ENCODE measurements around the gene PIP4P1.

Gene PIP4P1

DNA sequence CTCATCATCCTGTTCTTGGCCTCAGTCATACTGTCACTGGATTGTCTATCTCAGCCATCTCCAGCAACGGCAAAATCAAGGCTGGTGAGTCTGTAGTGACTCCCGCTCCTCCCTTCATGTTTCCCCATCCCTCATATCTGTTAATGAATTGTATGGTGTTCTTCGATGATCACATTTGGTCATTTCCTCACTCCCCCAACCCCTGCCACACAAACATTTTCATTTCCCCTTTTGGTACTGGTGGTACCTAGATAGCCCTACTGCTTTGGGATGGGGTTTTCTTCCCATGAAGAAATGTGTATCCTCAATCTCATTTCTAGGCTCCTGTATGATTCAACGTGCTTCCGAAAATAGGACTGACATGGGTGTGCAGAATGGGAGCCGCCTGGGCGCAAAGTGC is 22.6 kb downstream of the PIP4P1 start:
- DNase-seq (ENCODE audit: low read depth in 1 of 2, low spot score in 1 of 2) = no peak

DNA sequence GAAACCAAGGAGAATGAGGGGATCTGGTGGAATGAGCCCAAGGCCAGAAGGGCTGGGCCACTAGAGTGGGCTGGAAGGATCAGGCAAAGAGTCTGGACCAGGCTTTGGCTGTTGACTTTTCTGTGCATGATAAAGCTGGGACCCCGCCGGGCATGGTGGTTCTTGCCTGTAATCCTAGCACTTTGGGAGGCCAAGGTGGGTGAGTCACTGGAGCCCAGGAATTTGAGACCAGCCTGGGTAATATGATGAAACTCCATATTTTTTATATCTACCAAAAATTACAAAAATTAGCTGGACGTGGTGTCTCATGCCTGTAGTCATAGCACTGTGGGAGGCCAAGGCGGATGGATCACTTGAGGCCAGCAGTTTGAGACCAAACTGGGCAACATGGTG is 24.9 kb downstream of the PIP4P1 start:
- no peak for DNase-seq (ENCODE audit: low read depth in 1 of 2, low spot score in 1 of 2)

DNA sequence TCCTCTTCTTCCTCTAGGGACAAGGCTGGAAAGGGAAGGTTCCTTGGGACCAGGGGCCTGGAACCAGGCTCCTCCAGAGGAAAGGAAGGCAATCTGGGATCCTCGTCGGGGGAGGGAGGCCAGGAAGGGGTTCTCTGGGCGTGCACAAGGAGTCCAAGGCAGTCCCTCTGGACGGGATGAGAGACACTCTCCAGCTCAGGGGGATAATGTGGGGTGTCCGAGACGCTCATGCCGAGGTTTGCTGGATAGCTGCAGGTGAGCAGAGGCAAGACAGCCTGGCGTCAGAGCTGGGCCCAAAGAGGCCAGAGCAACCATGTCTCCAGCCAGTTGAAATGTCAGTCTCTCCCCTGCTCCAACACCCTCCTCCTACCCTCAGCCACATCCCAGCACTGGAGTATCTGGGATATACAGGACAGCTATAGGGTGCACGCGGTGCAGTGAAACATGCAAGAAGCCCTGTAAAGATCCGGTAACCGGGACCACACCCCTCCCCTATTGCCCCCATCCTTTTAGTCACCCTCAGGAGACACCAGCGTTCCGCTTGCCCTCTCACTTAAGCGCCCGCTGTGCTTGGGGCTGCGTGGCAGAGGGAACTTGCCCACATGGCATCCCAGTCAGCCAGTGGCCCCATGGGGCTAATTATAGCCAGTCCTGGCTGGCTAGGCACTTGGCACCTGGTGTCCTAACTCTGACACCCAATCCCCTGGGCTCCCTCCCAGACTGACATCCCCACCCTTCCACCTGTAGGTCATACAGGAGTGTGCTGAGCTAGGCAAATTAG is 25.5 kb downstream of the PIP4P1 start, which contains the start of gene KLHL33:
Gene KLHL33, minus strand, starts transcription at position 585 of the 781 bp plus-strand sequence. Its CDS starts 355 bp downstream, at position 230.
- no peak for DNase-seq (ENCODE audit: low read depth in 1 of 2, low spot score in 1 of 2)

DNA sequence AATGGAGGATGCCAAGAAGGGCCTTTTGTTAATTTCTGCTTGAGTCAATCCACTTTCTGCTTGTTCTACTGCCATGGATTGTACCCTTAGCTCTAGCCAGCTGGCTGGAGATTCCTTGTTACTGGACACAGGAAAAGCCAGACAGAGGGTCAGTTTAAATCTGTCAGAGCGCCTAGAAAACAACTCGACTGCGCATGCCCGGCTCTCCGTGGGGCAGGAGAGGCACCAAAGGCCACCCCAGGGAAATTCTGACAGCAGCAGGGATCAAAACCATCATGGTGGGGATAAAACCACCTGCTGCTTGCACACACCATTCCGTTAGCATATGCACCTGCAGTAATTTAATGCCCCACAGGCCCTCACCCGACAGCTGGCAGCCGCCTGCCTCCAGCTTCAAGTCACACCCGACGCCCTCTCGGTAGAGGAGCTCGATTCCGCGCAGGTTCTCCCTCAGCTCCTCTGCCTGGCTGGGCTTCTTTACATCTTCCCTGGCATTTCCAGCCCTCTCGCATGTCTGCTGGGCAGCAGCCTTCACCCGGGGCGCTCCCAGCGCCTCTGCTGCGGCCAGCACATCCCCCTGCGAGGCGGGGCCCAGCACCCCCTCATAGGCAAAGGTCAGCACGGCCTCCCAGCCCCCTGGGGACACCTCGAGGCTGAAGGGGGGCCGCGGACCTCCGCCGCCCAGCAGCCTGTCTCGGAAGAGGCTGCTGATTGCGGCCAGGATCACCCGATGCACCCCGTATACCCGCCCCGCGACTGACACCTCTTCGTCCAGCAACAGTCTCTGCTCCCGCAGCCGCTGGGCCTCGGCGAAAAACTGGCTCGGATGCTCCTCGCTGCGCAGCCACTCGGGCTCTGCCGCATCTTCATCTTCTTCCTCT is 26.3 kb downstream of the PIP4P1 start:
- no peak for DNase-seq (ENCODE audit: low read depth in 1 of 2, low spot score in 1 of 2)

DNA sequence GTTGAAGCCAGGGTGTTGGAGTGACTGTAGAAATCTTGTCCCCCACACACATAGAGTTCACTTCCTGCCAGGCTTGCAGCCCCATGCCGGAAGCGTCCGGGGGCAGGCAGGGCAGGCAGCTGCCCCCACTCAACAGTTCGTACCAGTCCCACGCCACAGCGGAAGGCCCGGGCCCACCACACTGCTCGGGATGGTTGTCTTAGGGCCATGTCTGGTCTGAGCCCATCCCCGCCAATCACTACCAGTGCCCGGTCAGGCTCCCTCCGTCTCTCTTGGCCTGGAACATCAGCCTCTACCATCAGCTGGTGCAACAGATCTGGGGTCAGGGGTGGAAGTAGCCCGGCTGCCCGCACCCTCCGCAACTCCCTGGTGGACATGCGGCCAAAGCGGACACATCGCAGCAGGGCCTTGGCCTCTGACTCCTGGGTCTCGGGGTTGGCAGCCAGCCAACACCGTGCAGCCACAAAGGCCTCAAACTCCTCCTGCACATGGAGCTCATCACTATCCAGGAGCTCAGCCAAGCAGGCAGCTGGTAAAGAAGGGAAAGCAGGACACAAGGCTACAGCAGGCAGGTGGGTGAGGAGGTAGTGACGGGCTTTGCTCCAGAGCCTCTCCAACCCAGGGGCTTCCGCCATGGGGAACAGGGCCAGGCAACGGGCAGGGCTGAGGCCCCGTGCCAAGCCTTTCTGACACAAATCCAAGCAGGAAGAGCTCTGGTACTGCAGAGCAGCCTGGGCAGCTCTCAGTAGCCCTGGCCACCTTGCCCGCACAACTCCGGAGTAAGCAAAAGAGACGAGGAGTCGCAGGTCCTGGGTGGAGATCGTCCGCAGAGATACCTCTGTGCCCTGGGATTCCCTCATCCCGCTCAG is 31.2 kb downstream of the PIP4P1 start:
- no peak for DNase-seq (ENCODE audit: low read depth in 1 of 2, low spot score in 1 of 2)

DNA sequence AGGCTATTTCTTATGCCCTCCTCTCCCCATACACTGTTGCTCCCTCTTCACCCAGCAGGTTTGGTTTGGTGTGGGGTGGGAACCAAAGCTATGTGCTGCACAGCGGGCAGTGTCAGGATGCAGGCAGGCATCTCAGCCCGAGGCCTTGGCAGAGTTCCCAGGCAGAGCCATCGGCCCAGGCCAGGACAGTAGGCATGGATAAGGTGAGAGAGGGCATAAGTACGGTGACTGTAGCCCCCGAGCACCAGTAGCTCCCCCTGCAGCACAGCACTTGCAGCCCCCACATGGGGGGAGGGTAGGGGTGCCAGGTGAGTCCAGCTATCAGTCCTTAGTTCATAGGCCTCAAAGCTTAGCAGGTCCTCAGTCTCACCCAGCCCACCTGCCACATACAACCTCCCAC is 32.4 kb downstream of the PIP4P1 start:
- no peak for DNase-seq (ENCODE audit: low read depth in 1 of 2, low spot score in 1 of 2)

DNA sequence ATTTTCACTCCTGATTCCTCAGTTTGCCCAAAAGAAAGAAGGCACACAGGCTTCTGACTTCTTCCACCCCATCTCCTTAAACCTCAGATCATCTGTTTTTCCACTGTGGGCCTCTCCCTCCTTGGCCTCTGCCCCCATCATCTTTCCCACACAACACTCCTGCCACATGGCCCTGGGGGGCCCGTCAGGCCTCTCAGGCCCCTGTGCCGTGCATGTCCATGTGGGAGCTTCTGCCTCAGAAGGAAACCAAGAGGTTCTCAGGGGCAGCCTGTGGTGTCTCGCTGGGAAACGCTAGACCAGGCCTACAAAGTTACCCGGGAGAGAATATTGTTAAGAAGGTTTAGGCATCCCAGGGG is 33.2 kb downstream of the PIP4P1 start:
- no peak for DNase-seq (ENCODE audit: low read depth in 1 of 2, low spot score in 1 of 2)

DNA sequence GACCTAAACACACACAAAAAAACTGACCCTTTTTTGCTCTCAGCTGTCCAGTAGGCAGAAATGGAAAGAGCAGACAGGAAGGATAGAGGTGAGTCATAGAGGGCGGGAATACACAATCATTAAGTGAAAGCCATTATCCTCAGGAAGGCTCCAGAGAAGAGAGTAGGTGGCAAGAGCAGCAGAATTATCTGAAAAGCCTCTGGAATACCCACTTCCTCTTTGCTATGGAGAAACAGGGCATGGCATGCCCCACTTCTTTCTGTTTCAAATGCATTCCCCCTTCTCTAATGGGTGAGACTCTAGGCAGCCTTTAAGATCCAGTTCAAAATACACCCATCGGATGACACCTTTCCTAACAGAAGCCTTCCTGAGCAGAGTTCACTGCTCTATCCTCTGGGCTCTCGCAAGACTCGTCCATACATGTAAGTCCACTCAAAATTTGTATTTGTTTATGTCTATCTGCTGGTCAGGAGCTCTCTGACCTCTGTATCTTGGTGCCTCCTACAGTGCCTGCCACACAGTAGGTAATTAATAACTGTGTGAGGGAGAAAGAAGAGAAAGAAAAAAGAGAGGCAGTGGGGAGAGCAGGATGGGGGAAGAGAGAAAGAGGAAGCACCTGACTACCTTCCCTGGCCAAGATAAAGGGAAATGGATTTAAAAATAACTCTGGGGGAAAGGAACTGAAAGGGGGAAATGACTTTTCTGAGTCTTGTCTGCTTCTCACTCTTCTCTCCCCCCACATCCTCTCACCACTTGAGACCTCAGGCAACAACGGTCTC is 33.8 kb downstream of the PIP4P1 start:
- no peak for DNase-seq (ENCODE audit: low read depth in 1 of 2, low spot score in 1 of 2)

DNA sequence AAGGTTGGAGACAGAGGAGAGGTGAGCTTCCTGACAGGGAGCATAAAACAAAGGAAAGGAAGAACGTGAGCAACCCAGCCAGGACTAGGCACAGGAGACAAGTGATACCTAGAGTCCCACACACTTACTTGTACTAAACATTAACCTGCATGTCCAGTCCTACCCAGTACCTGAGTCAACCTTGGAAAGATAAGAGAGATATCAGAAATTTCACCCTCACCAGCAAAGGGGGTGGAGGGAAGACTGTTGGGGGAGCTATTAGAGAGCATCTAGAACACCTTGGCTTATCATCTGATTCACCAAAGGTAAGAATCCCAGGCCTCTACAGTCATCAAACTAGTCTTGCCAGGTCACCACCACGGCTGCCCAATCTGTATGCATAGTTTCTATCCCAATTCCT is 36.4 kb downstream of the PIP4P1 start:
- no peak for DNase-seq (ENCODE audit: low read depth in 1 of 2, low spot score in 1 of 2)

DNA sequence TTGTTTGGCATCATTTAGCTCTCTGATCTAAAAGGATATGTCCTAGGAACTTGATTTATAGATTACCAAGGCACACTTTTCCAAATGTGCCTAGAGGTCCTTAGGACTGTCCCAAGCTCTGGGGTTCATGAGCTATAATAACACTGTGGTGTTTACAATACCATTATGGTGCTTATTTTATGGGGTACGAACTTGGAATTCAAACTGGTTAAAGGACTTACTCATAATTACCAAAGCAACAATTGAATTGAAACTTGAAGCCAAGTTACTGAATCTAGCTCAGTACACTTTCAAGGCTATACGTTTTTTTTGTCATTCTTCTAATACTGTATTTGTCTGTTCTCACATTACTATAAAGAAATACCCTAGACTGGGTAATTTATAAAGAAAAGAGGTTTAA is 38.3 kb downstream of the PIP4P1 start:
- DNase-seq (ENCODE audit: low read depth in 1 of 2, low spot score in 1 of 2) = no peak

DNA sequence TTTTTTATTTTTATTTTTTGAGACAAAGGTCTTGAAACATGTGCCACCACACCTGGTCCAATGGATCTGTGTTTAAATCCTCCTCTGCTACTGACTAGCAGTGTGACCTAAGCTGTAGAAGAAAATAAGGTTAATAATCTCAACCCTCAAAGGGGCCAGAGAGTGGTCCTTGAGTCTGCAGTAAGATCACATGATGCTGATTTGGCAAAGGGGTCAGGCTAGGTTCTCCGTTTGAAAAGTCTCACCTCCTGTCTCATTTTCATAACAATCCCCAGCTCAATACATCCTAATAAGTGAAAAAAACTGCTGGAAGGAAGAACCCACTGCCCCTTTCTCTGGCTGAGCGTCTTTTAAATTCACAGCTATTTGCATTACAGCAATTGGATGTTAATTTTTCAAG is 40.0 kb downstream of the PIP4P1 start:
- DNase-seq (ENCODE audit: low read depth in 1 of 2, low spot score in 1 of 2) = no peak

DNA sequence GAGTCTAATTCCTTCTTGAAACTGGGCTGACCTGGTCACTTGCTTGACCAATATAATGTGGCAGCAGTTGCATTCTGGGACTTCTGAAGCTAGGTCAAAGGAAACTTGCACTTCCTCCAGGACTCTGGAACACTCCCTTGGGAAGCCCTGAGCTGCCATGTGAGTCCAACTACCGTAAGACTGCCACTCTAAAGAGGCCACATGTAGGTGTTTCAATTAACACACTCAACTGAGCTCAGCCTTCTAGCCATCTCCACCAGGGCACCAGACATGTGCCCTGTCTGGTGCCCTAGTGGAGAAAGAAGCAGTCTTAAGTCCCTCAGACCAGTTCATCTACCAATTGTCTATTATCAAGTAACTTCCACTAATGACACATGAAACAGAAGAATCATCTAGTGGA is 41.8 kb downstream of the PIP4P1 start:
- no peak for DNase-seq (ENCODE audit: low read depth in 1 of 2, low spot score in 1 of 2)

DNA sequence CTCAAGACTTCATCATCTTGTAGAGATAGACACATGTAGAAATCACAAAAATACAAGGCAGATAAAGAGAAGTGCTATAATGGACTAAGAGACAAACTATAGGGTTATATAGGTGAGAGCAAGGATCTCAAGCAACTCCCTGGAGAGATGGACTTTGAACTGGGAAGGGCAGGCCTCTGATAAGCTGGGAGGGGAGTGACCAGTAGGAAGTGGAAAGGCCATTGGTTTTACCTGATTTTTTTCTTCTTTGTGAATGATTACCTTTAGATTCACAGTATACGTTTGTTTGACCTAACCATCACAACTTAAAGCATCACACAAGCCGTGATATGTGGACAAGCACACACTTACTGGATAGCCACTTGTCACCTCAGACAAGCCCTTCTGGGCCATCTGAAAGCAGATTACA is 42.7 kb downstream of the PIP4P1 start:
- DNase-seq (ENCODE audit: low read depth in 1 of 2, low spot score in 1 of 2) = no peak

DNA sequence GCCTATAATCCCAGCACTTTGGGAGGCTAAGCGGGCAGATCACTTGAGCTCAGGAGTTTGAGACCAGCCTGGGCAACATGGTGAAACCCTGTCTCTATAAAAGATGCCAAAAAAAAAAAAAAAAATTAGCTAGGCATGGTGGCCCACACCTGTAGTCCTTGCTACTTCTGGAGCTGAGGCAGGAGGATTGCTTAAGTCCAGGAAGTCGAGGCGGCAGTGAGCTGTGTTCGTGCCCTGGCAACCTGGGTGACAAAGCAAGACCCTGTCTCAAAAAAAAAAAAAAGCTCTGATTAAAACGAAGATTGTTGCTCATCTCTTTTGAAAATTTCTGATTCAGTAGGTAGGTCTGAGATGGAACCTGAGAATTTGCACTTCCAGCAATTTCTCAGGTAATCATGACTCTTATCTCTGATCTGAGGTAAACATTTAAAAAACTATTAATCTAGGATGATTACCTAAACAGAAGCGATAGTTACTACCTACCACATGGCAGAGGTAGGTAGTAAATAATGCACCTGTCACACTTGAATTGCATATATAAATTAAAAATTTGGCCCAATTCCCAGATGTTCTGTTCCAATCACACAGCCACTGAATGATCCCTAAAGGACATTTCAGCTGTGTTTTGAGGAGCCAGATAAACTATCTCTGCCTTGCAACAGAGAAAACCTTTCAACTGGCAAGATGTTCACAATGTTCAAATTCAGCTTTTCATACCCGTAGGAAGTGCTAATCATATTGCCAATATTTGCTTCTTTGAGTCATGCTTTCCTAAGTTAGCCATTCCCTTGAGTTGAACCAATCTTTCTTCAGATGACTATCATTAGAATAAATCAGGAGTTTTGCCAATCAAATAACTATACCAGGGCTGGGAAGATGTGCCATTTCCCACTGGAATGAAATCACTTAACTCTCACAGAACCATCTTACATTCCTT is 43.7 kb downstream of the PIP4P1 start:
- no peak for DNase-seq (ENCODE audit: low read depth in 1 of 2, low spot score in 1 of 2)

DNA sequence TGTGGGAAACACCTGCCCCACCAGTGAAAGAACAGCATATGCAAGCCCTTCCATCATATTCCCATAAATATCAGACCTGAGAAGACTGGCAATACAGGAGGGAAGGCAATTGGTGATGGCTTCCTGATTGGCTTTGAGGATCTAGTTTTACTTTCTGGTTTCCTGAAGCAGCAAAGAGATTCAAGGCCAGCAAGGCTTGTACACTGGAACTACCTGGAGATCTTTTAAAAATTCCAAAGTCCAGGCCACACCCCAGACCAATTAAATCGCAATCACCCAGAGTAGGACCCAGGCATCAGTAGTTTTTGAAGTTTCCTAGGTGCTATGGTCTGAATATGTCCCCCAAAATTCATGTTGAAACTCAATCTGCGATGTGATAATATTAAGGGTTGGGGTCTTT is 45.0 kb downstream of the PIP4P1 start:
- no peak for DNase-seq (ENCODE audit: low read depth in 1 of 2, low spot score in 1 of 2)

DNA sequence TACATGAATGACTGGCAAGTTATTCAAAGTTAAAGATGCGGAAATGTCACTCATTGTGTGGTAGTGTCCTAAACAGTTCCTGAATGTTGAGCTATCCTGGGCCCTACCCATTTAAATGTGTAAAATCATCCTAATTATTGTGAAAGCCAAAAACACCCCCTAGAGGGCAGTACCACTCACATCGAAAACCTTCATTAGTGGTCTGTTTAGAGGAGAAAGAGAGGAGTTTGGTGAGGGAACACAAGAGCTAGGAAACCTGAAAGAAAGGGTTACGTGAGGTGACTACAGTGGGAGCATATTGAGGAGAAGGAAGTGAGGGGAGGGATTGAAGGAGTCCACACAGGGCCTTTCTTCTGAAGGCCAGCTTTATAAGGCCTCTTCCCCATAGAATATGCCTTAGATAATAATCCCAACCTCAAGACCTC is 45.4 kb downstream of the PIP4P1 start:
- DNase-seq (ENCODE audit: low read depth in 1 of 2, low spot score in 1 of 2) = peak in 1 of 2 donors; percentile 37

DNA sequence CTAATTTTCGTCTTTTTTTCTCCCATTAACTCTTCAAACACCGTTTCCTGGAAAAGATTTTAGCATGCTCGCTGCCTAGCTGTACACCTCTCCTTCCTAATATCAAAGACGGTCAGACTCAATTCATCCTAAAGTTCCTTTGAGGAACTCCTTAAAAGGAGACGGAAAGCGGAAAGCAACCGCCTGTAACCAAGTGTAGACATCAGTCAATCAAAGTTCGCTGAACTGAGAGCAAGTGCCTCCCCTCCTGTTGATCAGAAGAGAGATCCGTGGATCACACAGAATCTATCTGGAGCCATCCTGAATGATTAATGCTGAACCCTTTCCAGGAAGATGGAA is 47.5 kb downstream of the PIP4P1 start:
- DNase-seq (ENCODE audit: low read depth in 1 of 2, low spot score in 1 of 2) = peak in 1 of 2 donors; percentile 24

DNA sequence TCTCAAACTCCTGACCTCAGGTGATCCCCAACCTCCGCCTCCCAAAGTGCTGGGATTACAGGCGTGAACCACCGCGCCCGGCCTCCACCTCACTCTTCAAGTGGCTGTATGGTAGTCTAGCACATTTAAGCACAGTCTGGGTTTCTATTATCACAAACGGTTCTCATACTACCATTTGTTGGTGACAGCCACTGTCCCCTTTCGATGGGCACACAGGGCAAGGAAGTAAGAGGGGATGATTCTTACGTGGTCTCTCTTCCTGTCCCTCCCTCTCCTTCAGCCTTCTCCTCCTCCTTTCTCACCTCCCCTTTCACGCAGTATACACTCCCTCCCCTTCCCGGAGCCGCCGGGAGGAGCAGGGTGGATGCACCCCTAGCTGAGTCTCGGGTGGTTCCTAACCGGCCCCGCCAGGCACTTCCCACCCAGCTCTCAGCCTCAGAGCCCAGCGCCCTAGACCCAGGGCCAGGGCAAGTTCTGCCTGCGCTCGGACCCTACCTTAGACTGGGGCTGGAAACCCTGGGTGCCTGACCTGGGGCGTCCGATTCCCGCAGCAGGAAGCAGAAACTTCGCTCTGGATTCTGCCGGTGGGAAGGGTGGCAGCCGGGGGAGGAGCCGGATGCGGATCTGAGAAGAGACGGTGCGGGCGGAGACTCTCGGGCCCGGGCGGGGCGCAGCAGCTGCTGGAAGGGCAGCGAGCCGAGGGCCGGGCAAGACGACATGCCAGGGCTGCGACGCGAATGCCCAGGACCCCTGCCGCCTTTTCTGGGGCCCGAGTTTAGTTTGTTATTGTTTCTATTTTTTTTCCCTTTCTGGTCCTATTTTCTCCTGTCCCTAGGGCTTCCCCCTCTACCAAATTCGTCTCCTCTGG is 48.1 kb downstream of the PIP4P1 start, which contains the start of gene TEP1:
Gene TEP1, minus strand, starts transcription at position 626 of the 868 bp plus-strand sequence. CDS start 5,062 bp downstream, outside the sequence.
- DNase-seq (ENCODE audit: low read depth in 1 of 2, low spot score in 1 of 2) = peak; percentile 47 to 65
